GM12874 (cell line): ENCODE data around the gene ZNF99.

Experiments
- CTCF ChIP-seq: IDR thresholded peaks from 2 replicates; pipeline ENCODE4 v1.5.1; 2011; ENCODE audit warnings: low read depth, mild to moderate bottlenecking, control low read depth, low read length, moderate library complexity; ENCODE audit not compliant: insufficient read depth

ZNF99 gene

GRCh38 chr19:22783651-22784410 lies at the start of gene ZNF99:
ZNF99 (minus strand) TSS chr19:22784151; CDS start chr19:22784016, 135 bp downstream.
- no peak for TF ChIP-seq CTCF

GRCh38 chr19:22832031-22832762 lies 48.2 kb upstream of the ZNF99 start, which contains the start of gene ZNF723:
ZNF723 (plus strand) TSS chr19:22832291; CDS start chr19:22832380, 89 bp downstream.
- TF ChIP-seq CTCF, result no peak

GRCh38 chr19:22831211-22831610 lies 47.3 kb upstream of the ZNF99 start:
- TF ChIP-seq CTCF, result no peak

GRCh38 chr19:22814124-22814523 lies 30.2 kb upstream of the ZNF99 start:
- TF ChIP-seq CTCF, result no peak

GRCh38 chr19:22807061-22807835 lies 23.3 kb upstream of the ZNF99 start:
- no peak for TF ChIP-seq CTCF

GRCh38 chr19:22806418-22806817 lies 22.5 kb upstream of the ZNF99 start:
- no peak for TF ChIP-seq CTCF

- TF ChIP-seq CTCF, result no peak
These were observed 13.1 kb upstream of the ZNF99 start for GRCh38 chr19:22797040-22797439.
